NCI-H2107 treated with DMSO at 0.1 percent for 48 hours (cell line): ENCODE results near the gene PARM1.

ENCODE experiments used
- DNase-seq: peaks from one replicate; lab custom pipeline; 2025; ENCODE audit not compliant: unreplicated experiment; lab: John Stamatoyannopoulos, UW

Gene PARM1

DNA sequence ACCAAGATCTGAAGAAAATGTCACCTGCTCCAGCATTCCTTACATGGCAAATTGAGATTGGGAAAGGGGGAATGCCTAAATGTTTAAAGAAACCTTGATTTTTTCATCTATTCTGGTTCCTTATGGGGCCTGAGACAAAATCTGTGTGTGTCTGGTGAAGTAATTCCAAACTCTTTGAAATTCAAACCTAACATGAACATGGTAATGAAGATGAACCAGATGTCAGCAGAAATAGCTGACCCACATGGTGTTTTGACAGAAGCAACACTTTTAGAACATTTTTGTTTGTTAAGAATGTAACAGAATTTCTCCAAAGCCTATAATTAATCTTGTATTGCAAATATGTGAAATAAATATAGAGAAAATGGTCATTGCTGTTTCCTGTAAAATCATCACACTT lies 133.0 kb downstream of the PARM1 start:
- DNase-seq, result peak; percentile 5

DNA sequence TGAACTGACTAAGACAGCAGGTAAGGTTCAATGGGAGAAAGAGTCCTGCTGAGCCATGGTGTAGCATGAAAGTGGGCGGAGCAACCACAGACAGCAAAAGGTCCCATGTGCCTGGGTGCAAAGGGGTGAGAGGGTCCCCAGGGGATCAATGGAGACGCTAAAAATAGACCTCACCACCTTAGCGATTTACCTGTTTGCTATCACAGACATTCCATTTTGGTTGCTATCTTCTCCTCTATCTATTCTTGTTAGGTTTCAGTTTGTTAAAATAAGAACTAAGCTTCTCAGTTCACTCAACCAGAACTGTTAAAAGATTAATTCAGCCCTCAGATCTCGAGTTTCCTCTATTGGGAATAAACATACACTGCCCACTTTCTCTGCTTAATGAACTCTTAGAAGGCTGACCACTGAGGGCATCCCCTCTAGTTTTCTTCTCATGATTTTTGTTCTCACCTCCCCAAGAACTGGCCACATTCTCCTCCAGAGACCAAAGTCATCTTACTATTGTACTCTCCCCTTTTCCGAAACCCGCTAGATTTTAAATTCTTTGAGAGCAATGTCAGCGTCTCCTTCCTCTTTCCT lies 136.7 kb downstream of the PARM1 start:
- DNase-seq, result no peak

DNA sequence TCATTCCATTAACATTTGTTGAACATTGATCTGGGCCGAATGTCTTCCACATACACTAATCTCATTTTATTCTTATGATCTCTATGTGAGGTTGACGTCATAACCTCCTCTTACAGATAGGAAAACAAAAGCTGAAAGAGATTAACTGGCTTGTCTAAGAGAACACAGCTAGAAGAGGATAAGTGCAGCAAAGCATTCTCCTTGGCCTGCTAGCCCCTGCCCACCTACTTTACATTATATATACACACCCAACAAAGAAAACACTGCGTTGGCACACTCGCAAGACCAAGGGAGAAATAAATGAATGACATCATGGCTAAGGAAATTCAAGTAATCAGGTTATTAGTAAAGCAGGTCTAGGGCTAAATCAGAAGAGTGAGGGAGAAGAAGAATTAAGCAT lies 138.4 kb downstream of the PARM1 start:
- no peak for DNase-seq

DNA sequence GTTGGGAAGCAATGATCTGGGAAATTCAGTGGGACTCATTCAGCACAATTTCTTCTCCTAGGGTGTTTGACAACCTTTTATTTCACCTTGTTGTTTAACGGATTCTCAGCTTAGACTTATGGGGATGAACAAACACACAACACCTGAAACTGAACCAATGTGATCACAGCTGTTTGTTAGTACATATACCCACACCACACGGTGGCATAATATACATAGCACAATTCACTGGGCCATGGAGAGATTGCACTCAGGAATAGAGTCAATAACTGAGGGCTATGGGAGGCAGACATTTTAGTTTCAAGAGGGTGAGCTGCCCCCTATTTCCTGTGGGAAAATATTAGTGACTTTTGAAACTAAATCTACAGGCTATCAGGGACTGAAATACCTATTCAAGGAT lies 148.0 kb downstream of the PARM1 start:
- DNase-seq, result no peak

DNA sequence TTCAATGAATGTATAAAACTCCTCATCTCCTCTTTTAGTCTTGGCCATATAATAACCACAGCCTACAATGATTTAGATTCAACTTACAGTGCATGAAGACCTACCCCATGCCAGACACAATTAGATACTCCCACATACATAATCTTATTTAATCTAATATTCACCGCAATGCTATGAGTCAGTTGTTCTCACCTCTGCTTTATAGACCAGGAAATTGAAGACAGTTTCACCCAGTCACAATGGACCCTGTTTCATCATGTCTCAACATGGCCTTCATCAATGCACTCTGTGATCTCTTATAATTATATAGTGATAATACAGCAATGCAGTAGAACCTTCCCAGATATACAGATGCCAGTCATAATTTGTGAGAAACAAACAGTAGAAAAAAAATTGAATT lies 148.6 kb downstream of the PARM1 start:
- DNase-seq, result no peak

DNA sequence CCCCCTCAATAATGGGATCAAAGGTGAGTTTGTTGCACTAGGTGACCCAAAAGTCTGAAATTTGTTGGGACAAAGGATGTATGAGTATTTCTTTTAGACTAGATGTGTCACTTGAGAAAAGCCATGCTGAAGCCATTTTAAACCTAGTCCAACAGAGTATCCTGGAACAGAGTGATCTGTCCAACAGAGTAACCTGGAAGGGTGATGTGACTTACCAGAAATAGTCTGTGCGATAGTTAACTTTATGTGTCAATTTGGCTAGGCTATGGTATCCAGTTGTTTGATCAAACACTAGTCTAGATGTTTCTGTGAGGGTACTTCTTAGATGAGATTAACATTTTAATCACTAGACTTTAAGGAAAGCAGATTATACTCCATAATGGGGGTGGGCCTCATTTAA lies 154.5 kb downstream of the PARM1 start:
- DNase-seq, result no peak

DNA sequence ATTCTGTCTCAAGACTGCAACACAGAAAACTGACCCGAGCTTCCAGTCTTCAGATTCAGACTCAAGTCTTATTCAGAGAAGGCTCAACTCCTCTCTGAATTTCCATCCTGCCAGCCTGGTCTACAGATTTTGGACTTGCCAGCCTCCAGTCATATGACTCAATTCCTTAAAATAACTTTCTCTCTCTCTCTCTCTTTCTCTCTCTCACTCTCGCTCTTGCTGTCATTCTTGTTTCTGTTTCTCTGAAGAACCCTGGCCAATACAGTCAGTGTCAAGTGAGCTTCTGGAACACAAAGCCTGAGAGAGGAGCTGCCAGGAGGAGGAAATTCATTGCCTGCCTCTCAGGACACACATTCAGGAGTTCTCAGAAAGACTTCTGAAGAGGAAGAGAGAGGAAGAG lies 154.9 kb downstream of the PARM1 start:
- DNase-seq, result no peak

DNA sequence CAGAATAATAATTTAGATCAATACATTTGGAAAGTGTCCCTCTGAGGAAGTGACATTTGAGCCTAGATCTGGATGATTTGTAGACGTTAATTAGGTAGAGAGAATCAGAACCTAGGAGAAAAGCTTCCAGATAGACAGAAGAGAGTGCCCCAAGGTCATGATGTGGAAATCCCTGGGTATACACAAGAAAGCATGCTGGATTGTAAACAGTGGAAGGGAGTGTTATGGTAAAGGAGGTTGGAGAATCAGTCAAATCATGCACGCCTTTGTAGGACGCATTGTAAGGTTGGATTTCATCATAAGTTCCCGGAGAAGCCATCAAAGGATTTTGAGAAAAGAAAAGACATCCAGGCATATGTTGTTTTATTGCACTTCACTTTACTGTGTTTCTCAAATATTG lies 156.3 kb downstream of the PARM1 start:
- DNase-seq, result no peak

DNA sequence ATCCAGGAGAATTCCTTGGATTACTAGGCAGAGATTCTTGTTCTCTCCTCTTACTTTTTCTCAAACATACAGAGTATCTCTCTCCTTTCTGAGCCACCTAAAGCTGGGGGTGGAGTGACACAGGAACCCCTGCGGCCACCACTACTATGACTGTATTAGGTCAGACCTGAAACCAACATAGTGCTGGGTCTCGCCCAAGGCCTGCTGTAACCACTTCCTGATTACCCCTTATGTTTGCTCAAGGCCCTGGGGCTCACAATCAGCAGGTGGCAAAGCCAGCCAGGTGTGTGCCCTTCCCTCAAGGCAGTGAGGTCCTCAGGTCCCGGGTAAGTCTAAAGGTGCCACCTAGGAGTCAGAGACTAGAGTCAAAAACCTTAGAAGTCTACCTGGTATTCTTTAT lies 166.4 kb downstream of the PARM1 start:
- DNase-seq, result no peak
